ENCODE data around the gene CLDN3. TPM values are rescaled to one million over a fixed set of nuclear protein-coding genes. Genes with fewer than 3 reads are reported as not detected.
A peak's percentile ranks its signal among the peaks of the same experiment; 100 is the strongest.

CLDN3 gene
- total and polyA plus RNA-seq, 2 of the 4 experiments (the other 2 are of a cell fraction): 0.12 to 0.18 TPM

DNA sequence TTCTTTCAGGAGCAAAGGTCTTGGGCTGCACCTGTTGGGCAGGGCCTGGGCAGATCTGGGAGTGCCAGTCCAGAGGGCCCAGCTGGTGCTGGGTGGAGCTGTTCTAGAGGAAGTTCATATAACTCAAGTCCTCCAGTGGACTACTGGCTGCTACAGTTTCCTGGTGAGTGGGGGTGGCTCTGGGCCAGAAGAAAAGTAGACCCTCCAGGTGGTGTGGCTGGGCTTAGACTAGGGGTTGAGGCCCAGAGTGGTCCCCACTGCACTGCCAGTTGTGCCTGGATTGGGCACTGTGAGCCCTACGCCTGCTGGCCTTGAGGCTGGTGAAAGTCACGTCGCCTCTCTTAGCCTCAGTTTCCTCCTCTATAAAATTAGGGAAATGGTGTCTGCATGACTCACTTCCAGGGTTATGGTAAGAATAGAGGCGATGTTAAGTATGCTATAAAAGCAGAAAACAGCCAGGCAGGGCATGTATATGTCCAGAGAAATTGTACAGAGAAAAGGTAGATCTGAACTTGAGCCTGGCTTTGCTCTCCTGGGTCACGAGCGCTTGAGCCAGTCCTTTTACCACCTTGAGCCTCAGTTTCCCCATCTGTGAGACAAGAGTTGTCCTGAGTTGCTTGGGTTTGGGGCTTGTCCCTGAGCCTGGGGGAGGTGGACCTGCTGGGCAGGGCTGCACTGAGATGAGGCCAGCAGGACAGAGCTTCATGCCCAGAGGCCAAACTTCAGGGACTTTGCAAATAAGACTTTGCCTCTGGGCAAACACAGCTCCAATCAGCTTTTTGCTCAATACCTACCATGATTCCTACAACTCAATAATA is 3.8 kb upstream of the CLDN3 start:
- Histone ChIP-seq H3K4me3 (ENCODE audit: insufficient read depth, low read depth, low read length) (no peak overlapping the region), H2AK9ac (replicated peaks; ENCODE audit: low read depth, low read length, poor library complexity) (no peak overlapping the region), H2BK5ac (ENCODE audit: low read depth, low read length, poor library complexity, severe bottlenecking) (no peak overlapping the region), H3K27ac (ENCODE audit: insufficient read depth, low read length) (no peak overlapping the region), H3K4me1 (ENCODE audit: control insufficient read depth, insufficient read depth, low read length) (peaks cover 4% of the 10 kb centered on the region; the same call in 1 of the 2 replicates), H3K9ac (ENCODE audit: low read depth, low read length) (no peak overlapping the region), H2BK120ac (ENCODE audit: low read depth, low read length) (no peak overlapping the region), H3K18ac (ENCODE audit: low read depth, low read length) (no peak overlapping the region), H2AK5ac (ENCODE audit: low read depth, low read length) (no peak overlapping the region), H4K8ac (ENCODE audit: low read depth in 2 of 2, low read length in 2 of 2) (no peak overlapping the region), H3K9me1 (ENCODE audit: insufficient read depth, low read length) (peaks cover 2% of the 10 kb centered on the region; the same call in 1 of the 2 replicates), H3K56ac (ENCODE audit: extremely low read depth, insufficient read depth, low read length) (no peak overlapping the region), H2AFZ (replicated peaks; ENCODE audit: low read length, poor library complexity) (no peak overlapping the region), H3K4ac (ENCODE audit: low read depth, low read length) (no peak overlapping the region), H4K91ac (ENCODE audit: insufficient read depth, low read depth, low read length) (no peak overlapping the region), H4K5ac (ENCODE audit: low read depth, low read length) (no peak overlapping the region), H4K20me1 (ENCODE audit: insufficient read depth, low read length) (no peaks in the 10 kb centered on the region), H3K9me3 (ENCODE audit: control insufficient read depth, insufficient read depth, low read length) (no peaks in the 10 kb centered on the region; the same call in 1 of the 2 replicates), H3K36me3 (ENCODE audit: control insufficient read depth, insufficient read depth, low read length) (no peaks in the 10 kb centered on the region), H2BK20ac (ENCODE audit: low read depth, low read length) (no peak overlapping the region), H3K23ac (ENCODE audit: low read depth, low read length) (0 out of 2 replicates have a peak overlapping the region, but pooled peaks have one; percentile 9), H3K4me2 (ENCODE audit: low read depth, low read length) (no peak overlapping the region), H3K14ac (replicated peaks; ENCODE audit: low read depth, low read length) (no peak overlapping the region), H3K27me3 (ENCODE audit: control insufficient read depth, insufficient read depth, low read length) (peaks cover 26% of the 10 kb centered on the region), H2BK15ac (ENCODE audit: low read depth, low read length) (no peak overlapping the region), H3K79me1 (ENCODE audit: low read depth in 1 of 2, low read length in 2 of 2) (no peaks in the 10 kb centered on the region)
- no TSS peak for BruUV-seq (replicated peaks)
- no peak for DNase-seq
- intact Hi-C loops (cut with micrococcal nuclease): no loop called here
- dilution Hi-C loops (cut with HindIII; ENCODE audit: low sequenced_read_pairs, unreplicated experiment): no loop called here
- no peak for ATAC-seq (ENCODE audit: low read depth)
- POLR2A ChIA-PET (ENCODE audit: unreplicated experiment): no interaction called here
- TF ChIP-seq CHD1 (IDR thresholded peaks at IDR 0.05; ENCODE audit: low read depth, low read length) (no peak), SMC3 (IDR thresholded peaks at IDR 0.05; ENCODE audit: low read depth, low read length) (no peak), NFE2L2 (IDR thresholded peaks at IDR 0.05; ENCODE audit: low read depth, low read length) (no peak), MAZ (IDR thresholded peaks at IDR 0.05; ENCODE audit: borderline replicate concordance, low read depth, low read length) (no peak), FOS (IDR thresholded peaks at IDR 0.05; ENCODE audit: low read depth, low read length) (no peak), MXI1 (IDR thresholded peaks at IDR 0.05; ENCODE audit: borderline replicate concordance, low read depth, low read length) (no peak), MAFK (IDR thresholded peaks at IDR 0.05; ENCODE audit: low read depth, low read length) (no peak), RFX5 (IDR thresholded peaks at IDR 0.05; ENCODE audit: low read depth, low read length) (no peak), BHLHE40 (IDR thresholded peaks at IDR 0.05; ENCODE audit: low read depth, low read length) (no peak), POLR2A (IDR thresholded peaks at IDR 0.05; ENCODE audit: low read depth, low read length) (no peak), RCOR1 (IDR thresholded peaks at IDR 0.05; ENCODE audit: insufficient replicate concordance, low read length) (no peak)
- TF ChIP-seq, protein P1, sequence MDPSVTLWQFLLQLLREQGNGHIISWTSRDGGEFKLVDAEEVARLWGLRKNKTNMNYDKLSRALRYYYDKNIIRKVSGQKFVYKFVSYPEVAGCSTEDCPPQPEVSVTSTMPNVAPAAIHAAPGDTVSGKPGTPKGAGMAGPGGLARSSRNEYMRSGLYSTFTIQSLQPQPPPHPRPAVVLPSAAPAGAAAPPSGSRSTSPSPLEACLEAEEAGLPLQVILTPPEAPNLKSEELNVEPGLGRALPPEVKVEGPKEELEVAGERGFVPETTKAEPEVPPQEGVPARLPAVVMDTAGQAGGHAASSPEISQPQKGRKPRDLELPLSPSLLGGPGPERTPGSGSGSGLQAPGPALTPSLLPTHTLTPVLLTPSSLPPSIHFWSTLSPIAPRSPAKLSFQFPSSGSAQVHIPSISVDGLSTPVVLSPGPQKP (IDR thresholded peaks at IDR 0.05; ENCODE audit: borderline replicate concordance, low read depth, low read length): no peak
- TF ChIP-seq, protein P2, sequence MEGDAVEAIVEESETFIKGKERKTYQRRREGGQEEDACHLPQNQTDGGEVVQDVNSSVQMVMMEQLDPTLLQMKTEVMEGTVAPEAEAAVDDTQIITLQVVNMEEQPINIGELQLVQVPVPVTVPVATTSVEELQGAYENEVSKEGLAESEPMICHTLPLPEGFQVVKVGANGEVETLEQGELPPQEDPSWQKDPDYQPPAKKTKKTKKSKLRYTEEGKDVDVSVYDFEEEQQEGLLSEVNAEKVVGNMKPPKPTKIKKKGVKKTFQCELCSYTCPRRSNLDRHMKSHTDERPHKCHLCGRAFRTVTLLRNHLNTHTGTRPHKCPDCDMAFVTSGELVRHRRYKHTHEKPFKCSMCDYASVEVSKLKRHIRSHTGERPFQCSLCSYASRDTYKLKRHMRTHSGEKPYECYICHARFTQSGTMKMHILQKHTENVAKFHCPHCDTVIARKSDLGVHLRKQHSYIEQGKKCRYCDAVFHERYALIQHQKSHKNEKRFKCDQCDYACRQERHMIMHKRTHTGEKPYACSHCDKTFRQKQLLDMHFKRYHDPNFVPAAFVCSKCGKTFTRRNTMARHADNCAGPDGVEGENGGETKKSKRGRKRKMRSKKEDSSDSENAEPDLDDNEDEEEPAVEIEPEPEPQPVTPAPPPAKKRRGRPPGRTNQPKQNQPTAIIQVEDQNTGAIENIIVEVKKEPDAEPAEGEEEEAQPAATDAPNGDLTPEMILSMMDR (conservative IDR thresholded peaks at IDR 0.05; ENCODE audit: low read depth, low read length): no peak
- TF ChIP-seq, protein P3, sequence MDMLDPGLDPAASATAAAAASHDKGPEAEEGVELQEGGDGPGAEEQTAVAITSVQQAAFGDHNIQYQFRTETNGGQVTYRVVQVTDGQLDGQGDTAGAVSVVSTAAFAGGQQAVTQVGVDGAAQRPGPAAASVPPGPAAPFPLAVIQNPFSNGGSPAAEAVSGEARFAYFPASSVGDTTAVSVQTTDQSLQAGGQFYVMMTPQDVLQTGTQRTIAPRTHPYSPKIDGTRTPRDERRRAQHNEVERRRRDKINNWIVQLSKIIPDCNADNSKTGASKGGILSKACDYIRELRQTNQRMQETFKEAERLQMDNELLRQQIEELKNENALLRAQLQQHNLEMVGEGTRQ (IDR thresholded peaks at IDR 0.05; ENCODE audit: low read depth, low read length): no peak
- WGBS, 2 experiments (ENCODE audit: extremely low coverage in 2 of 2, insufficient read length in 1 of 2): 100% methylated on average over 2 of the region's 6 CpGs; no CpG with 5 or more reads in 1 of the 2 experiments
- CTCF ChIA-PET: no interaction called here
- in situ Hi-C loops (cut with MboI; ENCODE audit: low sequenced_read_pairs): no loop called here
